ENCODE results near the gene DOHH. TPM values are rescaled to one million over a fixed set of nuclear protein-coding genes. Genes with fewer than 3 reads are reported as not detected.

DOHH gene
- polyA plus RNA-seq, 1 donor (not counting 4 experiments of a cell fraction or from before 2014, with no cell fraction given): 4.2 TPM

GRCh38 chr19:3451451-3451866 is 49.0 kb downstream of the DOHH start:
- Histone ChIP-seq H3K9ac (ENCODE audit: control insufficient read depth, extremely low read depth, insufficient read depth, low read length) (peak overlapping the region; percentile 49), H3K36me3 (ENCODE audit: control insufficient read depth in 2 of 2, extremely low read depth in 1 of 2, insufficient read depth in 2 of 2, low read length in 2 of 2) (peaks cover 21 to 34% of the 10 kb centered on the region in 2 experiments)
- no peak for FAIRE-seq

DNA sequence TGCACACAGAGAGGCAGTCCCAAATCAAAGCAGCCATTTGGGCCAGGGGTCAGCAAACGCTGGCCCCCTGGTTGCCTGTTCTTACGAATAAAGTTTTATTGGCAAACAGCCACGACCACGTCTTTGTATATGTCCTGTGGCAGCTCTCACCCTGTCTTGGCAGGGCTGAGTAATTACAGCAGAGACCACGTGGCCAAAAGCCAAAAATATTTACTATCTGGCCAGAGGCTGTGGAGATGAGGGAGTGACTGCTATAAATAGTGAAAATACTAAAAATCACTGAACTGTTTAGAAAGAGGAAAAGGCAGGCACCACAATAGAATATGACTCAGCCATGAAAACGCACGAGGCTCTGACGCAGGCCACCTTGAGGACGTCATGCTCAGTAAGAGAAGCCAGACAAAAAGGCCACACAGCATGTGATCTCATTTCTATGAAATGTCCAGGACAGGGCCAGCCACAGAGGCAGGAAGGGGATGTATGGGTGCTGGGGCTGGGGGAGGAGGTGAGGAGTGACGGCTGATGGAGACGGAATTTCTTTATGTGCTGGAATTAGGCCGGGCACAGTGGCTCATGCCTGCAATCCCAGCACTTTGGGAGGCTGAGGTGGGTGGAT is 49.6 kb downstream of the DOHH start:
- dilution Hi-C loops (cut with MboI; ENCODE audit: extremely low pct_ligation_motif_present, low sequenced_read_pairs): no loop called here
- Histone ChIP-seq H3K27me3 (ENCODE audit: control insufficient read depth, extremely low read depth, insufficient read depth, low read length) (no peaks in the 10 kb centered on the region), H3K9me3 (ENCODE audit: control insufficient read depth, low read depth, low read length) (no peaks in the 10 kb centered on the region), H2AFZ (ENCODE audit: control insufficient read depth, low read length) (no peak overlapping the region), H3K27ac (ENCODE audit: control insufficient read depth, insufficient read depth, low read length) (peak overlapping the region; percentile 77), H3K9ac (ENCODE audit: control insufficient read depth, extremely low read depth, insufficient read depth, low read length) (peak overlapping the region; percentile 49), H3K36me3 (ENCODE audit: control insufficient read depth in 2 of 2, extremely low read depth in 1 of 2, insufficient read depth in 2 of 2, low read length in 2 of 2) (peaks cover 22 to 34% of the 10 kb centered on the region in 2 experiments), H3K4me3 (ENCODE audit: control insufficient read depth in 2 of 3, extremely low read depth in 1 of 3, insufficient read depth in 2 of 3, low read depth in 1 of 3, low read length in 3 of 3) (no peak overlapping the region), H3K79me2 (ENCODE audit: control insufficient read depth, insufficient read depth, low read length) (peaks cover 5% of the 10 kb centered on the region), H3K4me2 (ENCODE audit: control insufficient read depth, extremely low read depth, insufficient read depth, low read depth, low read length) (no peak overlapping the region), H4K20me1 (ENCODE audit: control insufficient read depth, extremely low read depth, insufficient read depth, low read length) (no peaks in the 10 kb centered on the region), H3K4me1 (ENCODE audit: control insufficient read depth, extremely low read depth, insufficient read depth, low read length) (peaks cover 9% of the 10 kb centered on the region), H3K9me1 (ENCODE audit: control insufficient read depth, extremely low read depth, insufficient read depth, low read length) (no peaks in the 10 kb centered on the region)
- TF ChIP-seq, protein P1, sequence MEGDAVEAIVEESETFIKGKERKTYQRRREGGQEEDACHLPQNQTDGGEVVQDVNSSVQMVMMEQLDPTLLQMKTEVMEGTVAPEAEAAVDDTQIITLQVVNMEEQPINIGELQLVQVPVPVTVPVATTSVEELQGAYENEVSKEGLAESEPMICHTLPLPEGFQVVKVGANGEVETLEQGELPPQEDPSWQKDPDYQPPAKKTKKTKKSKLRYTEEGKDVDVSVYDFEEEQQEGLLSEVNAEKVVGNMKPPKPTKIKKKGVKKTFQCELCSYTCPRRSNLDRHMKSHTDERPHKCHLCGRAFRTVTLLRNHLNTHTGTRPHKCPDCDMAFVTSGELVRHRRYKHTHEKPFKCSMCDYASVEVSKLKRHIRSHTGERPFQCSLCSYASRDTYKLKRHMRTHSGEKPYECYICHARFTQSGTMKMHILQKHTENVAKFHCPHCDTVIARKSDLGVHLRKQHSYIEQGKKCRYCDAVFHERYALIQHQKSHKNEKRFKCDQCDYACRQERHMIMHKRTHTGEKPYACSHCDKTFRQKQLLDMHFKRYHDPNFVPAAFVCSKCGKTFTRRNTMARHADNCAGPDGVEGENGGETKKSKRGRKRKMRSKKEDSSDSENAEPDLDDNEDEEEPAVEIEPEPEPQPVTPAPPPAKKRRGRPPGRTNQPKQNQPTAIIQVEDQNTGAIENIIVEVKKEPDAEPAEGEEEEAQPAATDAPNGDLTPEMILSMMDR (optimal IDR thresholded peaks at IDR 0.05 in 1 of 3, IDR thresholded peaks at IDR 0.05 in 1 of 3, conservative IDR thresholded peaks at IDR 0.05 in 1 of 3; ENCODE audit: extremely low read depth in 1 of 3, insufficient read depth in 2 of 3, low read length in 3 of 3): no peak
- TF ChIP-seq EZH2 (IDR thresholded peaks at IDR 0.05; ENCODE audit: low read length): no peak
- peak; percentile 83 for DNase-seq (ENCODE audit: low read depth, low spot score)
- peak; percentile 83 for FAIRE-seq

More at GRCh38 chr19:3451451-3451866, 49.0 kb downstream of the DOHH start:
- no peak overlapping the region for H3K4me2 ChIP-seq (ENCODE audit: control insufficient read depth, extremely low read depth, insufficient read depth, low read depth, low read length)
- no peak for DNase-seq (ENCODE audit: low read depth, low spot score)
- H2AFZ ChIP-seq (ENCODE audit: control insufficient read depth, low read length): no peak overlapping the region
- no peaks in the 10 kb centered on the region for H3K9me1 ChIP-seq (ENCODE audit: control insufficient read depth, extremely low read depth, insufficient read depth, low read length)
- no peaks in the 10 kb centered on the region for H3K9me3 ChIP-seq (ENCODE audit: control insufficient read depth, low read depth, low read length)
- no peaks in the 10 kb centered on the region for H3K27me3 ChIP-seq (ENCODE audit: control insufficient read depth, extremely low read depth, insufficient read depth, low read length)
- TF ChIP-seq, protein P1 (optimal IDR thresholded peaks at IDR 0.05 in 1 of 3, IDR thresholded peaks at IDR 0.05 in 1 of 3, conservative IDR thresholded peaks at IDR 0.05 in 1 of 3; ENCODE audit: extremely low read depth in 1 of 3, insufficient read depth in 2 of 3, low read length in 3 of 3): no peak
- TF ChIP-seq EZH2 (IDR thresholded peaks at IDR 0.05; ENCODE audit: low read length): no peak
- dilution Hi-C loops (cut with MboI; ENCODE audit: extremely low pct_ligation_motif_present, low sequenced_read_pairs): no loop called here
- H3K27ac ChIP-seq (ENCODE audit: control insufficient read depth, insufficient read depth, low read length): peak overlapping the region; percentile 65
- no peaks in the 10 kb centered on the region for H4K20me1 ChIP-seq (ENCODE audit: control insufficient read depth, extremely low read depth, insufficient read depth, low read length)
- peaks cover 9% of the 10 kb centered on the region for H3K4me1 ChIP-seq (ENCODE audit: control insufficient read depth, extremely low read depth, insufficient read depth, low read length)
- H3K79me2 ChIP-seq (ENCODE audit: control insufficient read depth, insufficient read depth, low read length): peaks cover 5% of the 10 kb centered on the region
- H3K4me3 ChIP-seq (ENCODE audit: control insufficient read depth in 2 of 3, extremely low read depth in 1 of 3, insufficient read depth in 2 of 3, low read depth in 1 of 3, low read length in 3 of 3): no peak overlapping the region

Measured in keratinocyte (primary cell).